ENCODE data around the gene SAYSD1. TPM values are rescaled to one million over a fixed set of nuclear protein-coding genes. Genes with fewer than 3 reads are reported as not detected.

SAYSD1 gene
- total RNA-seq, 1 experiment from 2014 or later, result 12.2 TPM

- CTCF ChIA-PET, result no interaction called here
- no peaks in the 10 kb centered on the region for H3K9me2 ChIP-seq (replicated peaks; ENCODE audit: low read length)
- no peak overlapping the region for H3K9ac ChIP-seq (ENCODE audit: low read length)
- no peak for DNase-seq
- H2AFZ ChIP-seq (ENCODE audit: low read length), result no peak overlapping the region
- no peak overlapping the region for H3K4me3 ChIP-seq (ENCODE audit: low read length)
- POLR2A ChIA-PET (ENCODE audit: unreplicated experiment), result no interaction called here
- no peaks in the 10 kb centered on the region for H3K4me1 ChIP-seq (ENCODE audit: insufficient read depth, low read length)
- no peaks in the 10 kb centered on the region for H3K36me3 ChIP-seq (ENCODE audit: low read depth, low read length)
- H3K79me2 ChIP-seq (ENCODE audit: low read length), result no peaks in the 10 kb centered on the region
- H3K9me3 ChIP-seq (ENCODE audit: low read length), result no peaks in the 10 kb centered on the region
- TF ChIP-seq EZH2phosphoT487 (IDR thresholded peaks at IDR 0.05; ENCODE audit: borderline replicate concordance, low read length), result no peak
- no peak for TF ChIP-seq EZH2 (IDR thresholded peaks at IDR 0.05; ENCODE audit: low read length, unreplicated experiment)
- TF ChIP-seq, protein P1, sequence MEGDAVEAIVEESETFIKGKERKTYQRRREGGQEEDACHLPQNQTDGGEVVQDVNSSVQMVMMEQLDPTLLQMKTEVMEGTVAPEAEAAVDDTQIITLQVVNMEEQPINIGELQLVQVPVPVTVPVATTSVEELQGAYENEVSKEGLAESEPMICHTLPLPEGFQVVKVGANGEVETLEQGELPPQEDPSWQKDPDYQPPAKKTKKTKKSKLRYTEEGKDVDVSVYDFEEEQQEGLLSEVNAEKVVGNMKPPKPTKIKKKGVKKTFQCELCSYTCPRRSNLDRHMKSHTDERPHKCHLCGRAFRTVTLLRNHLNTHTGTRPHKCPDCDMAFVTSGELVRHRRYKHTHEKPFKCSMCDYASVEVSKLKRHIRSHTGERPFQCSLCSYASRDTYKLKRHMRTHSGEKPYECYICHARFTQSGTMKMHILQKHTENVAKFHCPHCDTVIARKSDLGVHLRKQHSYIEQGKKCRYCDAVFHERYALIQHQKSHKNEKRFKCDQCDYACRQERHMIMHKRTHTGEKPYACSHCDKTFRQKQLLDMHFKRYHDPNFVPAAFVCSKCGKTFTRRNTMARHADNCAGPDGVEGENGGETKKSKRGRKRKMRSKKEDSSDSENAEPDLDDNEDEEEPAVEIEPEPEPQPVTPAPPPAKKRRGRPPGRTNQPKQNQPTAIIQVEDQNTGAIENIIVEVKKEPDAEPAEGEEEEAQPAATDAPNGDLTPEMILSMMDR (conservative IDR thresholded peaks at IDR 0.05; ENCODE audit: low read depth, low read length), result no peak
- H4K20me1 ChIP-seq (ENCODE audit: low read length), result no peaks in the 10 kb centered on the region
- no peak overlapping the region for H3K27ac ChIP-seq (ENCODE audit: low read length)
- no peak for ATAC-seq
- BruUV-seq (replicated peaks), result no TSS peak
- peaks cover 15% of the 10 kb centered on the region; the same call in 1 of the 2 replicates for H3K27me3 ChIP-seq (ENCODE audit: low read length)
- intact Hi-C loops (cut with micrococcal nuclease), result no loop called here
- H3K4me2 ChIP-seq (ENCODE audit: low read length), result no peak overlapping the region
- no peaks in the 10 kb centered on the region for H3F3A ChIP-seq (ENCODE audit: low read length, unreplicated experiment)
Observed at GRCh38 chr6:39130691-39131090, 15.7 kb upstream of the SAYSD1 start.

- CTCF ChIA-PET, result no interaction called here
Observed at GRCh38 chr6:39128832-39129231, 13.8 kb upstream of the SAYSD1 start.

DNA sequence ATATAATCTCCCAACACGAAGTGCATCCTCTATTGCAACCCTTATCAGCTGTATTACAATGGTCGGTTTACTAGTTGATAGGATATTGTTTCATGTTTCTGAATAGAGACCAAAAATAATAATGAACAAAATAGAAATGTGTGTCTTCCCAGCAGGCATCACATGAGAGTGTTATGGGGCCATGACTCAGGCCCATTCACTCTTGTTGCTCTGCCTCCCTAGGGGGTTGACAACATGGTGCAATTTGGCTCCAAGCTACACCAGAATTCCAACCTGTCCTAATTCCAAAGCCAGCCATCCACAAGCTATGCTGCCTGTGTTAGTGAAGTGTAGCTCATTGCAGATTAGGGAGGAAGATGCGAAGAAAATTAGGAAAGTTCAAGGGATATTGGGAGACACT is 13.1 kb upstream of the SAYSD1 start:
- no peak overlapping the region for H3K4me3 ChIP-seq (ENCODE audit: low read length)
- H3K79me2 ChIP-seq (ENCODE audit: low read length), result no peaks in the 10 kb centered on the region
- H3K27ac ChIP-seq (ENCODE audit: low read length), result no peak overlapping the region
- H3K27me3 ChIP-seq (ENCODE audit: low read length), result peaks cover 11% of the 10 kb centered on the region
- no TSS peak for BruUV-seq (replicated peaks)
- H3K9me3 ChIP-seq (ENCODE audit: low read length), result no peaks in the 10 kb centered on the region
- H3K4me2 ChIP-seq (ENCODE audit: low read length), result no peak overlapping the region
- no peaks in the 10 kb centered on the region for H3K4me1 ChIP-seq (ENCODE audit: insufficient read depth, low read length)
- no peak overlapping the region for H2AFZ ChIP-seq (ENCODE audit: low read length)
- H3K9me2 ChIP-seq (replicated peaks; ENCODE audit: low read length), result no peaks in the 10 kb centered on the region
- no peak overlapping the region for H3K9ac ChIP-seq (ENCODE audit: low read length)
- ATAC-seq, result no peak
- no peaks in the 10 kb centered on the region for H4K20me1 ChIP-seq (ENCODE audit: low read length)
- H3F3A ChIP-seq (ENCODE audit: low read length, unreplicated experiment), result no peaks in the 10 kb centered on the region
- CTCF ChIA-PET, result no interaction called here
- no peak for DNase-seq
- TF ChIP-seq EZH2 (IDR thresholded peaks at IDR 0.05; ENCODE audit: low read length, unreplicated experiment) (no peak), EZH2phosphoT487 (IDR thresholded peaks at IDR 0.05; ENCODE audit: borderline replicate concordance, low read length) (no peak)
- TF ChIP-seq, protein P1 (conservative IDR thresholded peaks at IDR 0.05; ENCODE audit: low read depth, low read length), result no peak
- no peaks in the 10 kb centered on the region for H3K36me3 ChIP-seq (ENCODE audit: low read depth, low read length)
- POLR2A ChIA-PET (ENCODE audit: unreplicated experiment), result no interaction called here
- intact Hi-C loops (cut with micrococcal nuclease), result no loop called here

More at GRCh38 chr6:39128832-39129231, 13.8 kb upstream of the SAYSD1 start:
- Histone ChIP-seq H3K79me2 (ENCODE audit: low read length) (no peaks in the 10 kb centered on the region), H3K4me3 (ENCODE audit: low read length) (no peak overlapping the region), H3F3A (ENCODE audit: low read length, unreplicated experiment) (no peaks in the 10 kb centered on the region), H4K20me1 (ENCODE audit: low read length) (no peaks in the 10 kb centered on the region), H3K4me2 (ENCODE audit: low read length) (no peak overlapping the region), H3K36me3 (ENCODE audit: low read depth, low read length) (no peaks in the 10 kb centered on the region), H3K27me3 (ENCODE audit: low read length) (peaks cover 14% of the 10 kb centered on the region), H2AFZ (ENCODE audit: low read length) (no peak overlapping the region), H3K27ac (ENCODE audit: low read length) (no peak overlapping the region), H3K9me3 (ENCODE audit: low read length) (no peaks in the 10 kb centered on the region), H3K9me2 (replicated peaks; ENCODE audit: low read length) (no peaks in the 10 kb centered on the region), H3K4me1 (ENCODE audit: insufficient read depth, low read length) (no peaks in the 10 kb centered on the region), H3K9ac (ENCODE audit: low read length) (no peak overlapping the region)
- POLR2A ChIA-PET (ENCODE audit: unreplicated experiment), result no interaction called here
- ATAC-seq (no peak), DNase-seq (no peak)
- no TSS peak for BruUV-seq (replicated peaks)
- TF ChIP-seq, protein P1 (conservative IDR thresholded peaks at IDR 0.05; ENCODE audit: low read depth, low read length), result no peak
- TF ChIP-seq EZH2phosphoT487 (IDR thresholded peaks at IDR 0.05; ENCODE audit: borderline replicate concordance, low read length) (no peak), EZH2 (IDR thresholded peaks at IDR 0.05; ENCODE audit: low read length, unreplicated experiment) (no peak)
- intact Hi-C loops (cut with micrococcal nuclease), result no loop called here
